ENCODE measurements around the gene TTC34. TPM values are rescaled to one million over a fixed set of nuclear protein-coding genes. Genes with fewer than 3 reads are reported as not detected.

Gene TTC34, protein sequence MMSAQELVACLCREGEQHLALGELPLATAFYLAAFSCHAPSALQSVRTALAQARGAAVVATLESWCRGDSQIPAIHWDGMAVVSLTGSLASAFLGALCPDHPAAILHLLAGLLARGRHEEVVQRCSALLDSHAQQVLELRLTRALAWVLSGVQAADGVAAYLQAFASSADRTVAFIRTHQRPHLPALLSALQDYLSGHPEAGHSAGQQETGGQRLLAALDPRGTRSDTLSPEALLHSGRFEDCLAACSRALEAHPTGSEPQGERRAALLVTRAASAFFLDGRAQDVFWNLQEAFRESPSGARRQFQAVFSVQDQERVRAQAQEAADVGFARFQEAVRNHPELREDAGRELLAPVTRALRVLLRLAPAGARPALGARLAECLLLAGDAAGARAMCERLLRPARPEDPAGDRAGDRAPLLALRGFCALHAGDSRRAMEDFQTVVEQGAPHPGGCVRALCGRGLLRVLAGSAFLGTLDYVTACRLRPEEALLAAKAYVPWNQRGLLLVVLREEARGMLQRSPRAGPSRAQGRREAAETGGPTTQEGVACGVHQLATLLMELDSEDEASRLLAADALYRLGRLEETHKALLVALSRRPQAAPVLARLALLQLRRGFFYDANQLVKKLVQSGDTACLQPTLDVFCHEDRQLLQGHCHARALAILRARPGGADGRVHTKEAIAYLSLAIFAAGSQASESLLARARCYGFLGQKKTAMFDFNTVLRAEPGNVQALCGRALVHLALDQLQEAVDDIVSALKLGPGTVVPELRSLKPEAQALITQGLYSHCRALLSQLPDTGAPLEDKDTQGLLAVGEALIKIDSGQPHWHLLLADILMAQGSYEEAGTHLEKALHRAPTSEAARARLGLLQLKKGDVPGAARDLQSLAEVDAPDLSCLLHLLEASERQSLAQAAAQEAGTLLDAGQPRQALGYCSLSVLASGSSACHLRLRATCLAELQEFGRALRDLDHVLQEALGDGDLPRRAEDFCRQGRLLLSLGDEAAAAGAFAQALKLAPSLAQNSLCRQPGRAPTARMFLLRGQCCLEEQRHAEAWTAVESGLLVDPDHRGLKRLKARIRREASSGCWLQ
- total RNA-seq (2021; ENCODE audit: unreplicated experiment) (1.3 TPM), Bru-seq, nascent RNA (percentile 16 among the genes with signal in this experiment), BruChase-seq, experiment 1, labeled RNA remaining after a 6-hour chase (percentile 8 among the genes with signal in this experiment), BruChase-seq, experiment 2, labeled RNA remaining after a 2-hour chase (percentile 9 among the genes with signal in this experiment)
- 0.08 and 0.09 TPM in 2 replicates for polyA plus RNA-seq (2012)
- long read RNA-seq, partial matches to known transcripts, result 0 of 1 reads
- long read RNA-seq, other reads (novel, unspliced or antisense), result 1 of 1 reads

DNA sequence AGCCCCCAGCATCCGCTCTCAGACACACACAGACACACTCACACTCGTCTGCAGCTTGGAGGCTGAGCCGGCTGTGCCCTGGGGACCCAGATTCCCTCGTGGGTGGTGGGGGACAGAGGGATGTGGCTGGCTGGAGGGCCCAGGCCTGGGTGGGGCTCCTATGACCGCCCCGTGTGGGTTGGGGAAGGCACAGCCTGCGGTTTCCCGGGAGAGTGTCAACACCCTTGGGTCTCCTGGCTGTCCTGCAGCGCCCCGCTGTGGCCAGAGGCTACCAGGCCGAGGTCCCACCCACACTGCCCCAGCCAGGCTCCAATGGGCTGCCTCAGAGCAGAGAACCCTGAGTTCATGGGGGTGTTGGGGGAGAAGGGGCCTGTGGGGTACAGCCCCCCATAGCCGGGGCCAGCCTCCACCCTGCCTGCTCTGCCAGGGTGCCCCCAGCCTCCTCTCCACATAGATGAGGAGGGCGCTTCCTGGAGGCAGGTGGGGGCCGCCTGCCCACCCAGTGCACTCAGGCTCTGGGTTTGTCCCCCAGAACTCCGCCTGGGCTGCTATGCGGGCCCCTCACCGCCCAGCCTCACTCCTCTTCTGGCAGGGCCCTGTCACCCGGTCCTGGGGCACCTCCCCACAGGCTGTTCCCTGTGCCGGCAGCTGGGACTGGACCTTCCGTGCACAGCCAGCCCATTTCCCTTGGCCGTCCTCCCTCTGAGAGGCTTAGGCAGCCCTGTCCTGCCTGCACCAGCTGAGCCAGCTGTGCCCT, at the start of gene TTC34:
Gene TTC34, minus strand, starts transcription at position 159 of the 757 bp plus-strand sequence. CDS start 866 bp downstream, outside the sequence.
- ChIA-PET RAD21 (ENCODE audit: low non-redundant PET in 1 of 2, low total read pairs in 2 of 2, uncharacterized antibody in 2 of 2, unreplicated experiment in 2 of 2) (no interaction called here), POLR2A (no interaction called here), CTCF (no interaction called here)
- Histone ChIP-seq H3K9me2 (ENCODE audit: insufficient read depth) (no peaks in the 10 kb centered on the region), H3K4me2 (ENCODE audit: low read length) (no peak within 1 kb of the TSS; the same call in 1 of the 2 replicates), H3K9ac (ENCODE audit: low read length) (no peak within 1 kb of the TSS), H3K79me2 (ENCODE audit: insufficient read depth, low read length) (no peaks in the 10 kb centered on the region), H4K20me1 (ENCODE audit: insufficient read depth) (no peaks in the 10 kb centered on the region), H3K9me3 (ENCODE audit: control insufficient read depth in 1 of 2, insufficient read depth in 1 of 2, low read depth in 1 of 2, low read length in 2 of 2) (no peaks in the 10 kb centered on the region), H3K27me3 (ENCODE audit: insufficient read depth, low read length) (no peaks in the 10 kb centered on the region), H3K4me1 (ENCODE audit: control insufficient read depth in 1 of 2, insufficient read depth in 2 of 2, low read length in 2 of 2) (0 out of 4 replicates have a peak, but pooled peaks cover 0 to 4% of the 10 kb centered on the region in 2 experiments), H3K36me3 (ENCODE audit: control insufficient read depth in 1 of 2, insufficient read depth in 2 of 2, low read length in 2 of 2) (no peaks in the 10 kb centered on the region), H3K4me3 (replicated peaks in 1 of 2; ENCODE audit: low read depth in 1 of 2, low read length in 2 of 2) (no peak within 1 kb of the TSS), H2AFZ (ENCODE audit: low read depth, low read length, poor library complexity, severe bottlenecking) (no peak within 1 kb of the TSS), H3K27ac (ENCODE audit: low read depth, low read length) (no peak within 1 kb of the TSS)
- ATAC-seq, result peak; percentile 99
- TF ChIP-seq, protein P1, sequence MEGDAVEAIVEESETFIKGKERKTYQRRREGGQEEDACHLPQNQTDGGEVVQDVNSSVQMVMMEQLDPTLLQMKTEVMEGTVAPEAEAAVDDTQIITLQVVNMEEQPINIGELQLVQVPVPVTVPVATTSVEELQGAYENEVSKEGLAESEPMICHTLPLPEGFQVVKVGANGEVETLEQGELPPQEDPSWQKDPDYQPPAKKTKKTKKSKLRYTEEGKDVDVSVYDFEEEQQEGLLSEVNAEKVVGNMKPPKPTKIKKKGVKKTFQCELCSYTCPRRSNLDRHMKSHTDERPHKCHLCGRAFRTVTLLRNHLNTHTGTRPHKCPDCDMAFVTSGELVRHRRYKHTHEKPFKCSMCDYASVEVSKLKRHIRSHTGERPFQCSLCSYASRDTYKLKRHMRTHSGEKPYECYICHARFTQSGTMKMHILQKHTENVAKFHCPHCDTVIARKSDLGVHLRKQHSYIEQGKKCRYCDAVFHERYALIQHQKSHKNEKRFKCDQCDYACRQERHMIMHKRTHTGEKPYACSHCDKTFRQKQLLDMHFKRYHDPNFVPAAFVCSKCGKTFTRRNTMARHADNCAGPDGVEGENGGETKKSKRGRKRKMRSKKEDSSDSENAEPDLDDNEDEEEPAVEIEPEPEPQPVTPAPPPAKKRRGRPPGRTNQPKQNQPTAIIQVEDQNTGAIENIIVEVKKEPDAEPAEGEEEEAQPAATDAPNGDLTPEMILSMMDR (IDR thresholded peaks at IDR 0.05 in 2 of 3, conservative IDR thresholded peaks at IDR 0.05 in 1 of 3; ENCODE audit: borderline replicate concordance in 1 of 3, insufficient read depth in 1 of 3, low read depth in 2 of 3, low read length in 2 of 3), result peak; percentile 74 to 91 (median 85)
- TF ChIP-seq CBX3 (IDR thresholded peaks at IDR 0.05; ENCODE audit: low read depth), result no peak
- peak; percentile 94 for TF ChIP-seq RAD21 (IDR thresholded peaks at IDR 0.05; ENCODE audit: low read depth)
- intact Hi-C loops (cut with micrococcal nuclease), result loop anchor here (5.0 kb wide), 1 partner anchor 389 kb away; the partner anchor contains the start of gene PEX10
- BruUV-seq (replicated peaks), result no TSS peak
- DNase-seq (ENCODE audit: low read depth, low spot score), result peak; percentile 36
